B cell (primary cell): ENCODE measurements around the gene CMAS. TPM values are rescaled to one million over a fixed set of nuclear protein-coding genes. Genes with fewer than 3 reads are reported as not detected.
"Not testable (repeated sequence)": the region's sequence is repeated elsewhere in the genome, so short reads cannot be mapped to it uniquely, and the experiment has no call there.

Source experiments
- ATAC-seq: fragments of 200-7000 bp; cut with Tn5 transposase; one replicate; pipeline ENCODE4 v1.10.0; 2021; ENCODE audit warnings: low read depth, mild to moderate bottlenecking, moderate number of reproducible peaks, moderate library complexity
- CTCF ChIA-PET: fragments of 350-600 bp; sonication (Branson Sonifier 250); formaldehyde crosslinking; loops from one replicate; lab custom pipeline; 2021; ENCODE audit warnings: antibody characterized with exemption, inconsistent platforms; lab: Charles Lee
- POLR2A ChIA-PET: fragments of 350-600 bp; sonication (Branson Sonifier 250); formaldehyde crosslinking; loops from one replicate; lab custom pipeline; 2021; ENCODE audit warnings: antibody characterized with exemption; lab: Charles Lee
- DNase-seq: peaks from one replicate; pipeline ENCODE4 v3.0.0; 2013
- H2AFZ ChIP-seq: 2 replicates; pipeline ENCODE4 v1.6.1; 2012; ENCODE audit warnings: mild to moderate bottlenecking, low read depth, low read length; ENCODE audit not compliant: insufficient read depth, poor library complexity, severe bottlenecking
- H3K27ac ChIP-seq, 2 donors: 1 replicate in 1 of 2; 2 replicates in 1 of 2; pipeline ENCODE4 v1.5.1; 2012 to 2013; ENCODE audit warnings: low read length in 2 of 2, mild to moderate bottlenecking in 2 of 2, moderate library complexity in 1 of 2
- H3K27me3 ChIP-seq, 4 experiments: fragments of 200-600 bp in 1 of 4; sonication (generic) in 1 of 4; replicated peaks in 1 of 4; 1 replicate in 2 of 4; 2 replicates in 2 of 4; pipeline versions ENCODE4 v1.6.1 to v1.7.0; 2013 to 2016; ENCODE audit warnings: low read length in 3 of 4, mild to moderate bottlenecking in 2 of 4, mixed read lengths in 1 of 4, moderate library complexity in 1 of 4; ENCODE audit not compliant: insufficient read depth in 4 of 4, control insufficient read depth in 3 of 4; ENCODE audit errors: control extremely low read depth in 1 of 4
- H3K36me3 ChIP-seq, 2 experiments: replicated peaks in 1 of 2; 1 replicate in 1 of 2; 2 replicates in 1 of 2; pipeline versions ENCODE4 v1.6.1 to v1.7.1; 2013; ENCODE audit warnings: low read length in 1 of 2; ENCODE audit not compliant: insufficient read depth in 2 of 2, control insufficient read depth in 1 of 2; ENCODE audit errors: control extremely low read depth in 1 of 2, extremely low read depth in 1 of 2
- H3K4me1 ChIP-seq, 2 donors: fragments of 200-600 bp in 1 of 2; sonication (generic) in 1 of 2; 1 replicate in 1 of 2; 2 replicates in 1 of 2; pipeline versions ENCODE4 v1.5.1 to v1.6.1; 2013 to 2017; ENCODE audit warnings: low read length in 2 of 2; ENCODE audit not compliant: control insufficient read depth in 2 of 2, insufficient read depth in 2 of 2
- H3K4me2 ChIP-seq: replicated peaks from 2 replicates; pipeline ENCODE3; 2012; ENCODE audit warnings: mild to moderate bottlenecking, low read depth, low read length; ENCODE audit not compliant: poor library complexity, severe bottlenecking
- H3K4me3 ChIP-seq, 5 experiments: fragments of 200-600 bp in 1 of 5; sonication (generic) in 1 of 5; 1 replicate in 3 of 5; 2 replicates in 2 of 5; pipeline versions ENCODE4 v1.5.1 to v1.7.0; 2011 to 2016; ENCODE audit warnings: low read length in 4 of 5, mild to moderate bottlenecking in 4 of 5, low read depth in 2 of 5, control low read depth in 1 of 5, moderate library complexity in 1 of 5; ENCODE audit not compliant: insufficient read depth in 1 of 5; ENCODE audit errors: control extremely low read depth in 1 of 5, extremely low read depth in 1 of 5
- H3K79me2 ChIP-seq: fragments of 200-600 bp; sonication (generic); one replicate; pipeline ENCODE4 v1.6.0; 2016; ENCODE audit warnings: low read length; ENCODE audit not compliant: control insufficient read depth, insufficient read depth
- H3K9ac ChIP-seq: fragments of 200-600 bp; sonication (generic); 2 replicates; pipeline ENCODE4 v1.6.1; 2017; ENCODE audit warnings: mild to moderate bottlenecking, low read length, moderate library complexity
- H3K9me3 ChIP-seq, 3 donors: one replicate each; pipeline versions ENCODE4 v1.6.1 to v1.7.1; 2013; ENCODE audit warnings: low read length in 2 of 3; ENCODE audit not compliant: control insufficient read depth in 2 of 3, insufficient read depth in 1 of 3; ENCODE audit errors: control extremely low read depth in 1 of 3
- H4K20me1 ChIP-seq: 2 replicates; pipeline ENCODE4 v1.6.0; 2012; ENCODE audit warnings: mild to moderate bottlenecking, low read length; ENCODE audit not compliant: insufficient read depth, control insufficient read depth, poor library complexity, severe bottlenecking
- H3K27ac Mint-ChIP-seq: one replicate; pipeline ENCODE4 v1.8.0; 2021; ENCODE audit warnings: mixed read lengths
- H3K27me3 Mint-ChIP-seq: one replicate; pipeline ENCODE4 v1.8.0; 2021; ENCODE audit warnings: mixed read lengths
- H3K4me1 Mint-ChIP-seq: one replicate; pipeline ENCODE4 v1.8.0; 2021; ENCODE audit warnings: mixed read lengths
- H3K4me3 Mint-ChIP-seq: one replicate; pipeline ENCODE4 v1.8.0; 2021; ENCODE audit warnings: mixed read lengths
- H3K9me3 Mint-ChIP-seq: one replicate; pipeline ENCODE4 v1.8.0; 2022; ENCODE audit warnings: mixed read lengths; ENCODE audit not compliant: insufficient read depth
- CTCF ChIP-seq: fragments of 200-600 bp; IDR thresholded peaks from one replicate; pipeline ENCODE4 v1.8.0; 2022; ENCODE audit warnings: antibody characterized with exemption, mild to moderate bottlenecking
- EZH2 ChIP-seq: IDR thresholded peaks from 2 replicates; pipeline ENCODE4 v1.6.1; 2012; ENCODE audit warnings: borderline replicate concordance, low read depth, mild to moderate bottlenecking, moderate library complexity, low read length; ENCODE audit not compliant: insufficient read depth, poor library complexity, severe bottlenecking
- WGBS: methylation state at CpG from one replicate; pipeline ENCODE4 v1.1.5; 2013; ENCODE audit warnings: missing lambda C conversion rate; ENCODE audit not compliant: insufficient coverage; 5-methylcytosine and 5-hydroxymethylcytosine counted together
- intact Hi-C: fragments of 100-400 bp; cut with micrococcal nuclease; formaldehyde crosslinking; loops from one replicate; pipeline ENCODE4 v1.10.0; 2022
- polyA plus RNA-seq: library from polyadenylated mRNA; depleted of rRNA; stranded (reverse); fragments of >200 nt; gene quantifications from 2 replicates; pipeline ENCODE4 v1.2.3, GENCODE V29; 2012
- total RNA-seq, 2 donors: library from RNA; stranded (reverse); fragments of 120-200 nt in 1 of 2; gene quantifications; 1 replicate in 1 of 2; 2 replicates in 1 of 2; pipeline versions ENCODE4 v1.2.3 to v1.2.4, GENCODE V29; 2013 to 2022

CMAS gene
- total and polyA plus RNA-seq, 2 donors (not counting 1 experiment from before 2014, with no cell fraction given): 5.8 to 19.1 TPM

GRCh38 chr12:22089486-22089885 lies 43.5 kb downstream of the CMAS start:
- Mint-ChIP-seq H3K9me3 (peaks cover 3% of the 10 kb centered on the region), H3K4me3 (no peak overlapping the region), H3K27me3 (peaks cover 3% of the 10 kb centered on the region), H3K27ac (no peak overlapping the region), H3K4me1 (no peaks in the 10 kb centered on the region)
- POLR2A ChIA-PET: no interaction called here
- Histone ChIP-seq H3K27ac (no peak overlapping the region), H4K20me1 (no peaks in the 10 kb centered on the region), H3K36me3 (no peaks in the 10 kb centered on the region), H2AFZ (no peak overlapping the region), H3K4me2 (no peak overlapping the region), H3K27me3 (no peaks in the 10 kb centered on the region), H3K9me3 (no peaks in the 10 kb centered on the region), H3K4me3 (no peak overlapping the region), H3K4me1 (no peaks in the 10 kb centered on the region), H3K79me2 (no peaks in the 10 kb centered on the region), H3K9ac (no peak overlapping the region)
- TF ChIP-seq CTCF: no peak
- no peak for TF ChIP-seq EZH2
- 86% methylated on average over 1 of the region's 2 CpGs for WGBS
- CTCF ChIA-PET: no interaction called here
- no peak for DNase-seq
- intact Hi-C loops: no loop called here
- no peak for ATAC-seq

- H3K4me1 Mint-ChIP-seq, H3K79me2 ChIP-seq, H3K27ac ChIP-seq, H3K4me3 Mint-ChIP-seq, DNase-seq, ATAC-seq, H3K4me2 ChIP-seq, intact Hi-C loops, H3K9ac ChIP-seq, POLR2A ChIA-PET, H3K27ac Mint-ChIP-seq, H3K9me3 ChIP-seq, H3K27me3 ChIP-seq, H3K9me3 Mint-ChIP-seq, H4K20me1 ChIP-seq, H3K4me3 ChIP-seq, H2AFZ ChIP-seq, H3K36me3 ChIP-seq: not testable (repeated sequence)
- WGBS: 100% methylated on average over 1 of the region's 2 CpGs
- CTCF ChIA-PET: interaction anchor here (1.1 to 4.1 kb wide), 4 partner anchors 74 to 344 kb away, joined by 3 to 20 read pairs (median 12); no protein-coding TSS in a partner anchor
- peaks cover 15% of the 10 kb centered on the region for H3K27me3 Mint-ChIP-seq
- peaks cover 8 to 13% of the 10 kb centered on the region in 2 donors for H3K4me1 ChIP-seq
Observed at GRCh38 chr12:22099062-22099461, 53.0 kb downstream of the CMAS start.
